Parathyroid adenoma (tissue), 2 donors: ENCODE results near the gene CLEC4E.

Source experiments
- H2AFZ ChIP-seq: fragments of 300-600 bp; sonication (generic); one replicate; pipeline ENCODE4 v1.7.0; 2017; ENCODE audit warnings: antibody characterized with exemption, mild to moderate bottlenecking
- H3K27ac ChIP-seq: fragments of 300-600 bp; sonication (generic); one replicate; pipeline ENCODE4 v1.7.0; 2017
- H3K27me3 ChIP-seq: fragments of 300-600 bp; sonication (generic); one replicate; pipeline ENCODE4 v1.7.0; 2017; ENCODE audit warnings: low read length; ENCODE audit not compliant: control insufficient read depth, insufficient read depth
- H3K36me3 ChIP-seq: fragments of 300-600 bp; sonication (generic); one replicate; pipeline ENCODE4 v1.7.0; 2017; ENCODE audit warnings: low read length; ENCODE audit not compliant: control insufficient read depth, insufficient read depth
- H3K4me1 ChIP-seq: fragments of 300-600 bp; sonication (generic); one replicate; pipeline ENCODE4 v1.7.0; 2017; ENCODE audit warnings: control low read depth
- H3K4me2 ChIP-seq: fragments of 300-600 bp; sonication (generic); one replicate; pipeline ENCODE4 v1.7.0; 2017; ENCODE audit warnings: low read length
- H3K4me3 ChIP-seq: fragments of 300-600 bp; sonication (generic); one replicate; pipeline ENCODE4 v1.7.0; 2017; ENCODE audit warnings: low read depth, low read length
- H3K79me2 ChIP-seq: fragments of 300-600 bp; sonication (generic); one replicate; pipeline ENCODE4 v1.7.0; 2017; ENCODE audit warnings: control low read depth
- H3K9ac ChIP-seq: fragments of 300-600 bp; sonication (generic); one replicate; pipeline ENCODE4 v1.7.0; 2017; ENCODE audit warnings: mild to moderate bottlenecking
- H3K9me3 ChIP-seq: fragments of 300-600 bp; sonication (generic); one replicate; pipeline ENCODE4 v1.7.0; 2017; ENCODE audit warnings: low read length; ENCODE audit not compliant: control insufficient read depth
- CTCF ChIP-seq: fragments of 300-600 bp; sonication (generic); IDR thresholded peaks from one replicate; pipeline ENCODE4 v1.7.0; 2017; ENCODE audit warnings: antibody characterized with exemption, mild to moderate bottlenecking
- donor health status: primary hyperparathyroidism.

Gene CLEC4E

GRCh38 chr12:8527250-8528130, 13.2 kb downstream of the CLEC4E start:
- Histone ChIP-seq H3K4me1 (no peaks in the 10 kb centered on the region), H2AFZ (no peak overlapping the region), H3K4me2 (no peak overlapping the region), H3K9me3 (no peaks in the 10 kb centered on the region), H3K4me3 (no peak overlapping the region), H3K36me3 (no peaks in the 10 kb centered on the region), H3K9ac (no peak overlapping the region), H3K79me2 (no peaks in the 10 kb centered on the region), H3K27ac (no peak overlapping the region), H3K27me3 (no peaks in the 10 kb centered on the region)
- no peak for TF ChIP-seq CTCF

- H3K36me3 ChIP-seq, result no peaks in the 10 kb centered on the region
- H3K79me2 ChIP-seq, result no peaks in the 10 kb centered on the region
- no peak overlapping the region for H3K9ac ChIP-seq
- no peak overlapping the region for H2AFZ ChIP-seq
- H3K27ac ChIP-seq, result no peak overlapping the region
- no peaks in the 10 kb centered on the region for H3K27me3 ChIP-seq
- no peaks in the 10 kb centered on the region for H3K4me1 ChIP-seq
- H3K4me3 ChIP-seq, result no peak overlapping the region
- TF ChIP-seq CTCF, result no peak
- no peaks in the 10 kb centered on the region for H3K9me3 ChIP-seq
- no peak overlapping the region for H3K4me2 ChIP-seq
Measured at GRCh38 chr12:8519171-8519570, 21.5 kb downstream of the CLEC4E start.

- Histone ChIP-seq H3K9ac (no peak overlapping the region), H3K9me3 (no peaks in the 10 kb centered on the region), H3K4me1 (no peaks in the 10 kb centered on the region), H2AFZ (no peak overlapping the region), H3K4me3 (no peak overlapping the region), H3K27ac (no peak overlapping the region), H3K79me2 (no peaks in the 10 kb centered on the region), H3K27me3 (no peaks in the 10 kb centered on the region), H3K36me3 (no peaks in the 10 kb centered on the region), H3K4me2 (no peak overlapping the region)
- TF ChIP-seq CTCF, result no peak
Measured at GRCh38 chr12:8517971-8518370, 22.7 kb downstream of the CLEC4E start.

- Histone ChIP-seq H3K27ac (no peak within 1 kb of the TSS), H3K27me3 (no peaks in the 10 kb centered on the region), H2AFZ (no peak within 1 kb of the TSS), H3K4me1 (no peaks in the 10 kb centered on the region), H3K79me2 (no peaks in the 10 kb centered on the region), H3K4me2 (no peak within 1 kb of the TSS), H3K4me3 (no peak within 1 kb of the TSS), H3K9ac (no peak within 1 kb of the TSS), H3K36me3 (no peaks in the 10 kb centered on the region), H3K9me3 (no peaks in the 10 kb centered on the region)
- no peak for TF ChIP-seq CTCF
Measured at GRCh38 chr12:8513256-8513655, 27.4 kb downstream of the CLEC4E start, which contains the start of gene CLEC4D. CLEC4D (plus strand) TSS chr12:8513503; CDS start chr12:8513733, 230 bp downstream.
